ENCODE measurements around the gene OR13H1.

GRCh38 chrX:131577999-131578734, 34.3 kb downstream of the OR13H1 start:
- TF ChIP-seq, protein P1, sequence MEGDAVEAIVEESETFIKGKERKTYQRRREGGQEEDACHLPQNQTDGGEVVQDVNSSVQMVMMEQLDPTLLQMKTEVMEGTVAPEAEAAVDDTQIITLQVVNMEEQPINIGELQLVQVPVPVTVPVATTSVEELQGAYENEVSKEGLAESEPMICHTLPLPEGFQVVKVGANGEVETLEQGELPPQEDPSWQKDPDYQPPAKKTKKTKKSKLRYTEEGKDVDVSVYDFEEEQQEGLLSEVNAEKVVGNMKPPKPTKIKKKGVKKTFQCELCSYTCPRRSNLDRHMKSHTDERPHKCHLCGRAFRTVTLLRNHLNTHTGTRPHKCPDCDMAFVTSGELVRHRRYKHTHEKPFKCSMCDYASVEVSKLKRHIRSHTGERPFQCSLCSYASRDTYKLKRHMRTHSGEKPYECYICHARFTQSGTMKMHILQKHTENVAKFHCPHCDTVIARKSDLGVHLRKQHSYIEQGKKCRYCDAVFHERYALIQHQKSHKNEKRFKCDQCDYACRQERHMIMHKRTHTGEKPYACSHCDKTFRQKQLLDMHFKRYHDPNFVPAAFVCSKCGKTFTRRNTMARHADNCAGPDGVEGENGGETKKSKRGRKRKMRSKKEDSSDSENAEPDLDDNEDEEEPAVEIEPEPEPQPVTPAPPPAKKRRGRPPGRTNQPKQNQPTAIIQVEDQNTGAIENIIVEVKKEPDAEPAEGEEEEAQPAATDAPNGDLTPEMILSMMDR (IDR thresholded peaks at IDR 0.05; ENCODE audit: low read length) = no peak
- no peak for TF ChIP-seq EZH2 (IDR thresholded peaks at IDR 0.05; ENCODE audit: borderline replicate concordance, low read length)

Measured in OCI-LY1 (cell line).